ENCODE measurements around the gene CEP44.

CEP44 gene

GRCh38 chr4:174381440-174381800 is 97.7 kb downstream of the CEP44 start:
- no peak for TF ChIP-seq CTCF (IDR thresholded peaks at IDR 0.05; ENCODE audit: control extremely low read depth, extremely low read depth, low read depth, missing control alignments)
- no peak for DNase-seq (ENCODE audit: extremely low spot score)
- POLR2A ChIA-PET: no interaction called here
- CTCF ChIA-PET: no interaction called here
